ENCODE data around the gene FBXL14. TPM values are rescaled to one million over a fixed set of nuclear protein-coding genes. Genes with fewer than 3 reads are reported as not detected.

Gene FBXL14
- total and polyA plus RNA-seq, 9 of the 15 experiments (the other 6 are each of a cell fraction or from before 2014, with no cell fraction given), result 0.13 to 9.8 (median 3.3) TPM

- H3K27ac ChIP-seq (ENCODE audit: extremely low read depth, low read depth, low read length), result no peak overlapping the region
- ChIA-PET POLR2A (interaction anchor here (0.8 kb wide), 1 partner anchor 13 kb away, joined by 3 read pairs; no protein-coding TSS in a partner anchor), CTCF (ENCODE audit: low intra/inter-chr PET ratio) (no interaction called here)
- WGBS (ENCODE audit: insufficient coverage, low coverage, missing lambda C conversion rate), result 82% methylated on average over 16 of the region's 18 CpGs
- DNase-seq (ENCODE audit: extremely low read depth in 1 of 4, low spot score in 3 of 4) (no peak), ATAC-seq (no peak), FAIRE-seq (no peak)
- peaks cover 13 to 22% of the 10 kb centered on the region in 2 experiments; a peak in 3 of 5 replicates for H3K4me1 ChIP-seq (replicated peaks in 1 of 2; ENCODE audit: control insufficient read depth in 2 of 2, insufficient read depth in 2 of 2, low read length in 2 of 2)
- no peaks in the 10 kb centered on the region for H3K9me1 ChIP-seq (ENCODE audit: control insufficient read depth, insufficient read depth, low read length)
- no peak overlapping the region for H3K4me3 ChIP-seq
- H3K4me2 ChIP-seq (ENCODE audit: insufficient read depth, low read length), result no peak overlapping the region
- no peaks in the 10 kb centered on the region for H3K36me3 ChIP-seq (ENCODE audit: control insufficient read depth, insufficient read depth, low read length)
- no peak for TF ChIP-seq CBFA2T3 (IDR thresholded peaks at IDR 0.05)
- no peak for TF ChIP-seq ZNF436 (CRISPR knock-in tag; IDR thresholded peaks at IDR 0.05)
- no peak for TF ChIP-seq ZNF431 (CRISPR knock-in tag; IDR thresholded peaks at IDR 0.05)
- TF ChIP-seq GABPB2 (CRISPR knock-in tag; conservative IDR thresholded peaks at IDR 0.05), result no peak
- TF ChIP-seq HMGXB4 (CRISPR knock-in tag; IDR thresholded peaks at IDR 0.05), result no peak
- TF ChIP-seq RB1 (IDR thresholded peaks at IDR 0.05; ENCODE audit: low read depth), result no peak
- no peak for TF ChIP-seq ZBTB17 (CRISPR knock-in tag; IDR thresholded peaks at IDR 0.05)
- BruUV-seq (replicated peaks), result no TSS peak
- H3K9me3 ChIP-seq (replicated peaks; ENCODE audit: control insufficient read depth, insufficient read depth, low read depth, low read length), result no peaks in the 10 kb centered on the region
- in situ Hi-C loops (cut with MboI), result no loop called here
- no peaks in the 10 kb centered on the region for H3K27me3 ChIP-seq (ENCODE audit: control insufficient read depth in 2 of 2, insufficient read depth in 2 of 2, low read length in 2 of 2)
- H4K20me1 ChIP-seq (replicated peaks; ENCODE audit: control insufficient read depth, insufficient read depth, low read length), result no peaks in the 10 kb centered on the region
- H3K79me2 ChIP-seq (ENCODE audit: control insufficient read depth, insufficient read depth, low read length), result no peaks in the 10 kb centered on the region; the same call in 2 of the 3 replicates
- intact Hi-C loops (cut with micrococcal nuclease), result no loop called here
- no peak overlapping the region for H2AFZ ChIP-seq (ENCODE audit: low read depth, low read length)
- H3K9ac ChIP-seq (ENCODE audit: insufficient read depth in 1 of 2, low read depth in 2 of 2, low read length in 2 of 2), result no peak overlapping the region
Measured at GRCh38 chr12:1562813-1563407, 31.5 kb downstream of the FBXL14 start.
